Ovary (tissue), 9 donors: ENCODE data around the gene FOSL2. TPM values are rescaled to one million over a fixed set of nuclear protein-coding genes. Genes with fewer than 3 reads are reported as not detected.

ENCODE experiments used
- DNase-seq, 5 donors: peaks; one replicate each; pipeline ENCODE4 v3.0.0-alpha.2; 2019 to 2020
- H3K27ac ChIP-seq, 2 donors: fragments of 200-600 bp; one replicate each; pipeline versions ENCODE4 v1.5.1 to v1.8.0; 2019 to 2022
- H3K27me3 ChIP-seq: fragments of 200-600 bp; one replicate; pipeline ENCODE4 v1.8.0; 2022
- H3K36me3 ChIP-seq: fragments of 200-600 bp; sonication (generic); one replicate; pipeline ENCODE4 v1.5.1; 2019
- H3K4me1 ChIP-seq: one replicate; pipeline ENCODE4 v1.8.1; 2013; ENCODE audit warnings: mild to moderate bottlenecking, moderate library complexity; ENCODE audit not compliant: insufficient read depth
- H3K4me3 ChIP-seq: fragments of 200-600 bp; sonication (generic); one replicate; pipeline ENCODE4 v1.5.1; 2017
- H3K9me3 ChIP-seq, 2 donors: fragments of 200-600 bp in 1 of 2; sonication (generic) in 1 of 2; one replicate each; pipeline versions ENCODE4 v1.5.1 to v1.8.1; 2013 to 2019; ENCODE audit warnings: mild to moderate bottlenecking in 1 of 2, moderate library complexity in 1 of 2
- EP300 ChIP-seq: sonication (generic); formaldehyde crosslinking; IDR thresholded peaks from one replicate; pipeline ENCODE4 v1.6.1; 2017; ENCODE audit warnings: antibody characterized with exemption
- POLR2A ChIP-seq: fragments of 450-650 bp; IDR thresholded peaks from one replicate; pipeline ENCODE4 v1.6.1; 2017; ENCODE audit warnings: antibody characterized with exemption, mild to moderate bottlenecking, moderate library complexity
- WGBS, 3 donors: extraction: QIAGEN DNeasy Blood & Tissue Kit in 1 of 3; methylation state at CpG; one replicate each; pipeline versions ENCODE4 v1.1.5 to v1.1.7; 2013 to 2017; 5-methylcytosine and 5-hydroxymethylcytosine counted together
- intact Hi-C, 4 donors: fragments of 100-400 bp; cut with DNase I; formaldehyde crosslinking; loops; one replicate each; pipeline versions ENCODE4 v1.11.0 to v1.15.1; 2022 to 2023
- polyA plus RNA-seq, 2 donors: library from polyadenylated mRNA; stranded (reverse); fragments of 200-250 nt in 1 of 2; fragments of 350-450 nt in 1 of 2; fragmentation: Illumina TruSeq in 1 of 2; extraction: RNeasy Lipid Tissue Mini Kit (QIAGEN cat#74804) in 1 of 2; gene quantifications; one replicate each; pipeline ENCODE4 v1.2.3, GENCODE V29; 2013 to 2014
- total RNA-seq, 7 donors: library from RNA; depleted of rRNA in 2 of 7; stranded (reverse); fragments of >200 nt in 2 of 7; fragmentation: NEBNext Ultra II Directional in 3 of 7; extraction: Animal tissue kit (Norgen Biotek cat#: 25700) in 3 of 7; gene quantifications; one replicate each; pipeline versions ENCODE4 v1.1.0 to v1.2.4, GENCODE V29; 2016 to 2023
- TF ChIP-seq, protein P1 (sequence below), 3 donors: fragments of 450-650 bp in 2 of 3; fragments of 200-600 bp in 1 of 3; IDR thresholded peaks; one replicate each; pipeline versions ENCODE4 v1.5.1 to v1.8.0; 2016 to 2022; ENCODE audit warnings: antibody characterized with exemption in 3 of 3, mild to moderate bottlenecking in 1 of 3
- donor health status: DM: no; HTN: no; CAD: no; lungs with moderate emphysema.
- donor health status: DM: no; HTN: no; CAD: no.
- donor health status: Bipolar disorder and iron deficiency.
- donor health status: DM: yes; HTN: yes; CAD: no.
- donor health status: DM: no; HTN: no; CAD: no.
- donor health status: DM: yes; HTN: yes; CAD: no.

FOSL2 gene
- total and polyA plus RNA-seq, 9 donors: 56.2 to 322 (median 146) TPM

DNA sequence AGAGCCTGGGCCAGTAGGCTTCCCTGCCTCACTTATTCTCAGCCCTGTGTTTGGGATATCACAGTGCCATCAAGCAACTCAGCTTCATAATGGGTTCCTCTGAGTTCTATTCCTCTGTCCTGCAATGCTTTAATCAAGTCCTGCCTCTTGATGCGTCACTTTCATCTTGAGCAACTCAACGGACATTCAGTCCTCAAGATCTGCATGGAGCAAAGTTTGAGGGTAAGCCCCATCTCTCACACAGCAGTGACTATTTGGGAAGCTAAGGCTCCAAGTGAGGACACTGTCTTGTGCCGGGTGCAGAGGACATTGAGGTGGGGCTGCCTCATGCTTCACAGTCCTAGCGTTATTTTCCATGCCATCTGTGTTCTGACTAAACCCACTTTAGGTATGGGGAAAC lies 52.3 kb downstream of the FOSL2 start:
- H3K9me3 ChIP-seq: no peaks in the 10 kb centered on the region
- TF ChIP-seq POLR2A (no peak), EP300 (no peak)
- TF ChIP-seq, protein P1, sequence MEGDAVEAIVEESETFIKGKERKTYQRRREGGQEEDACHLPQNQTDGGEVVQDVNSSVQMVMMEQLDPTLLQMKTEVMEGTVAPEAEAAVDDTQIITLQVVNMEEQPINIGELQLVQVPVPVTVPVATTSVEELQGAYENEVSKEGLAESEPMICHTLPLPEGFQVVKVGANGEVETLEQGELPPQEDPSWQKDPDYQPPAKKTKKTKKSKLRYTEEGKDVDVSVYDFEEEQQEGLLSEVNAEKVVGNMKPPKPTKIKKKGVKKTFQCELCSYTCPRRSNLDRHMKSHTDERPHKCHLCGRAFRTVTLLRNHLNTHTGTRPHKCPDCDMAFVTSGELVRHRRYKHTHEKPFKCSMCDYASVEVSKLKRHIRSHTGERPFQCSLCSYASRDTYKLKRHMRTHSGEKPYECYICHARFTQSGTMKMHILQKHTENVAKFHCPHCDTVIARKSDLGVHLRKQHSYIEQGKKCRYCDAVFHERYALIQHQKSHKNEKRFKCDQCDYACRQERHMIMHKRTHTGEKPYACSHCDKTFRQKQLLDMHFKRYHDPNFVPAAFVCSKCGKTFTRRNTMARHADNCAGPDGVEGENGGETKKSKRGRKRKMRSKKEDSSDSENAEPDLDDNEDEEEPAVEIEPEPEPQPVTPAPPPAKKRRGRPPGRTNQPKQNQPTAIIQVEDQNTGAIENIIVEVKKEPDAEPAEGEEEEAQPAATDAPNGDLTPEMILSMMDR (IDR thresholded peaks at IDR 0.05): no peak
- no peak overlapping the region for H3K4me3 ChIP-seq
- H3K27me3 ChIP-seq: no peaks in the 10 kb centered on the region
- WGBS, 3 donors: 91 to 97% (median 95%) methylated on average over 4 of the region's 4 CpGs
- no peak for DNase-seq
- no peaks in the 10 kb centered on the region for H3K36me3 ChIP-seq
- H3K4me1 ChIP-seq: no peaks in the 10 kb centered on the region
- intact Hi-C loops: no loop called here
- H3K27ac ChIP-seq: no peak overlapping the region

DNA sequence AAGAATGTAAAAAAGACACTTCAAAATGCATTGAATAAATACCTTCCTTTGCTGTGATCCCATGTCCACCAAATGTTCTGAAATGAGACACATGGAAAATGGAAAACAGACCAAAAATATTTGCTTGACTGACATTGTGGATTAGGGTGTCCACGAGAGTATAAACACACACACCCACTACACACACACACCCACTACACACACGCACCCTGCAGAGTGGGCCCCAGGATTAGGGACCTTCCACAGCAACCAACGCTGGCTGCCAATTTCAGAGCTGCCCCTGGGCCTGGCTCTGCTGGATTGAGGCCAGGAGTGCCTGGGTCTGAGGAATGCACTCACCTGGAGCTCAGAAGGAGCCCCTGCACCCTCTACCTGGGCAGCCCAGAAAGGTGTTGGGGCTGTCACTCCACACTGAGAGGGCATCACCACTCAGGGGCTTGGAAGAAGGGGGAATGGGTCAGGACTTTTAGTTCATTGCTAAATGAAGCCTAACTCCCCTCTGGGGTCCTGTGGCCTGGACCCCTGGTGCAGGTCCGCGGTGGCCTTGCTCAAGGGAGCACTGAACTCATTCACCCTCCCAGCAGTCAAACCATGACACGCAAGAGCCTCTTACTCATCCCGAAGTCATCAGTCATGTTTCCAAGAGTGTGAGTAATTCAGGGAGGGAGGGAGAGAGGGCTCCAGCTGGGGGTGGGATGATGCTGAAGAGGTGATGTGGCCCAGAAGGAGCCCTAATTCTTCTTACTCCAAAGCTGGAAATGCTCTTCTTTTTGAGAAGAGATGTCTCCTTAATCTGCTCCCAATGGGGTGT lies 53.0 kb downstream of the FOSL2 start:
- Histone ChIP-seq H3K9me3 (no peaks in the 10 kb centered on the region), H3K4me1 (no peaks in the 10 kb centered on the region), H3K27ac (no peak overlapping the region), H3K4me3 (no peak overlapping the region), H3K27me3 (no peaks in the 10 kb centered on the region), H3K36me3 (no peaks in the 10 kb centered on the region)
- intact Hi-C loops: no loop called here
- DNase-seq: no peak
- WGBS, 3 donors: 50 to 53% (median 51%) methylated on average over 7 of the region's 7 CpGs
- TF ChIP-seq, protein P1 (IDR thresholded peaks at IDR 0.05): no peak
- no peak for TF ChIP-seq POLR2A
- no peak for TF ChIP-seq EP300

DNA sequence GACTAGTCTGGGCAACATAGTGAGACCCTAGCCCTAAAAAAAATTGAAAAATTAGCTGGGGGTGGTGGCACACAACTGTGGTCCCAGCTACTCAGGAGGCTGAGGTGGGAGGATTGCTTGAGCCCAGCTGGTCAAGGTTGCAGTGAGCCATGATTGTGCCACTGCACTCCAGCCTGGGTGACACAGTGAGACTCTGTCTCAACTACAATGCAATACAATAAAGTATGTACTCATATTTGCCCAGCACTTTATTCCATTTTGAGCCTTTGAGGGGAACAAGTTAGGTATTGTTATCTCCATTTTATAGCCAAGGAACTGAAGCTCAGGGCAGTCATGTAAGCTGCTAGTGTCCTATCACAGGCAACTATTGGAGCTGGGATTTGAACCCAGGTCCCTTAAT lies 53.9 kb downstream of the FOSL2 start:
- H3K27me3 ChIP-seq: no peaks in the 10 kb centered on the region
- no peak for DNase-seq
- no peaks in the 10 kb centered on the region for H3K36me3 ChIP-seq
- H3K9me3 ChIP-seq: no peaks in the 10 kb centered on the region
- H3K4me1 ChIP-seq: no peaks in the 10 kb centered on the region
- no peak overlapping the region for H3K27ac ChIP-seq
- no peak for TF ChIP-seq POLR2A
- TF ChIP-seq, protein P1 (IDR thresholded peaks at IDR 0.05): no peak
- no peak for TF ChIP-seq EP300
- H3K4me3 ChIP-seq: no peak overlapping the region
- intact Hi-C loops: no loop called here

DNA sequence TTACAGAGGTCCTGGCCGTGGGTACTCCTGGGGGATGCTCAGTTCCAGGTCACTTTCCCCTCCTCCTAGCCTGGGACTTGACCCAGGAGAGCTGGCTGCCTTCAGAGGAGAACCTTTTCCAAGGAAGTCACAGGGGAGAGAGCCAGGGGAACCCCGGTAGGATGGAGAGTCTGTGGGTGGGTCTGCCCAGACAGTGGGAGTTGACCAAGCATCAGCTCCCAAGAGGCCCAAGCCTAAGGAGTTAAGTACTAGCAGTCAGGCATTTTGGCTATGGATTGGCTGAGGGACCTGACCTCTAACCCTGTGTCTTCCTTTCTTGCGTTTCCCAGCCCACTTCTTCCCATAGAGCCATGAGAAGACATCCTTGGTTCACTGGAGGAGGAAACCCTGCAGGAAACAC lies 54.4 kb downstream of the FOSL2 start:
- Histone ChIP-seq H3K4me1 (no peaks in the 10 kb centered on the region), H3K4me3 (no peak overlapping the region), H3K9me3 (no peaks in the 10 kb centered on the region), H3K27ac (no peak overlapping the region), H3K27me3 (no peaks in the 10 kb centered on the region), H3K36me3 (no peaks in the 10 kb centered on the region)
- TF ChIP-seq EP300: no peak
- no peak for TF ChIP-seq POLR2A
- TF ChIP-seq, protein P1 (IDR thresholded peaks at IDR 0.05): no peak
- 53 to 64% (median 56%) methylated on average over 3 of the region's 3 CpGs for WGBS, 3 donors
- intact Hi-C loops: no loop called here
- no peak for DNase-seq
